Neural cell (in vitro differentiated cells): ENCODE measurements around the gene TBC1D2.

Experiments
- CTCF ChIP-seq: fragments of 450-650 bp; IDR thresholded peaks from 2 replicates; pipeline ENCODE4 v1.5.1; 2014; ENCODE audit warnings: antibody characterized with exemption, mild to moderate bottlenecking, moderate library complexity; ENCODE audit not compliant: poor library complexity, severe bottlenecking
- EZH2 ChIP-seq: fragments of 200-600, 300-800 bp; shearing (Covaris generic), sonication (generic); IDR thresholded peaks from 2 replicates; pipeline ENCODE4 v1.6.1; 2014; ENCODE audit warnings: antibody characterized with exemption, low read length, borderline replicate concordance, mild to moderate bottlenecking; ENCODE audit not compliant: insufficient read depth, poor library complexity, severe bottlenecking
- POLR2AphosphoS5 ChIP-seq: IDR thresholded peaks from 2 replicates; pipeline ENCODE4 v1.6.1; 2012
- RAD21 ChIP-seq: fragments of 450-650 bp; conservative IDR thresholded peaks from 2 replicates; pipeline ENCODE4 v1.6.1; 2014; ENCODE audit warnings: antibody characterized with exemption, mild to moderate bottlenecking, moderate library complexity
- TAF1 ChIP-seq: IDR thresholded peaks from 2 replicates; pipeline ENCODE4 v1.6.1; 2012; ENCODE audit warnings: low read depth

DNA sequence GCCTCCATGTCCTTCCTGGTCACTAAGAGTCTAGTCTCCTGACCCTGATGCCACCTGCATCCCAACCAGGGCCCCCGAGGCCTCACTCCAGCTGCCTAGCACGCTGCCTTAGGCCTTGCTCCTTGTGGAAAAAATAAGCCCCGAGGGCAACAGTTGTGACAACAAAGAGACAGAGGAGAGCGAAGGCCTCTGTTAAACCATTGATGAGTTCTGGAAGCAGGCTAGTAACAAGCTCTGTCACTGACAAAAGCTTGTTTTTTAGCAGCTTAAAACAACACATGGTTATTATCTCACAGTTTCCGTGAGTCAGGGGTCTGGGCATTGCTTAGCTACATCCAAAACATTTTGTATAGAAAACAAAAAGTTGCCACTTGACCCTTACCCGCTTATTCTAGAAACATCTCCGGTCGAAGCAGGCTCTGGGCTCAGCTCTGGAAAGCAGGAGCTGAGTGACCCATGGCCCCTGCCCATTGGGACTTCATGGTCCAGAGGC lies 48.2 kb upstream of the TBC1D2 start:
- TF ChIP-seq CTCF (no peak), EZH2 (no peak), POLR2AphosphoS5 (no peak), RAD21 (no peak), TAF1 (no peak)
